DND-41 (cell line): ENCODE data around the gene AHR.

ENCODE experiments used
- CTCF ChIP-seq: IDR thresholded peaks from 2 replicates; pipeline ENCODE4 v1.5.1; 2012; ENCODE audit warnings: borderline replicate concordance, low read length, moderate library complexity, mild to moderate bottlenecking; ENCODE audit not compliant: poor library complexity, severe bottlenecking; ENCODE audit errors: extremely low read depth
- EZH2 ChIP-seq: IDR thresholded peaks from 3 replicates; pipeline ENCODE4 v1.6.1; 2012; ENCODE audit warnings: borderline replicate concordance, low read depth, mild to moderate bottlenecking, moderate library complexity, low read length, inconsistent platforms; ENCODE audit not compliant: severe bottlenecking

GRCh38 chr7:17275749-17276671, 22.4 kb upstream of the AHR start:
- no peak for TF ChIP-seq CTCF
- no peak for TF ChIP-seq EZH2
